ENCODE data around the gene ZNF799. TPM values are rescaled to one million over a fixed set of nuclear protein-coding genes. Genes with fewer than 3 reads are reported as not detected.
"Not testable (repeated sequence)": the region's sequence is repeated elsewhere in the genome, so short reads cannot be mapped to it uniquely, and the experiment has no call there.

Gene ZNF799
- total and polyA plus RNA-seq, 2 of the 13 experiments (the other 11 are each of a cell fraction or from before 2014, with no cell fraction given) = 7.7 to 17.9 TPM

DNA sequence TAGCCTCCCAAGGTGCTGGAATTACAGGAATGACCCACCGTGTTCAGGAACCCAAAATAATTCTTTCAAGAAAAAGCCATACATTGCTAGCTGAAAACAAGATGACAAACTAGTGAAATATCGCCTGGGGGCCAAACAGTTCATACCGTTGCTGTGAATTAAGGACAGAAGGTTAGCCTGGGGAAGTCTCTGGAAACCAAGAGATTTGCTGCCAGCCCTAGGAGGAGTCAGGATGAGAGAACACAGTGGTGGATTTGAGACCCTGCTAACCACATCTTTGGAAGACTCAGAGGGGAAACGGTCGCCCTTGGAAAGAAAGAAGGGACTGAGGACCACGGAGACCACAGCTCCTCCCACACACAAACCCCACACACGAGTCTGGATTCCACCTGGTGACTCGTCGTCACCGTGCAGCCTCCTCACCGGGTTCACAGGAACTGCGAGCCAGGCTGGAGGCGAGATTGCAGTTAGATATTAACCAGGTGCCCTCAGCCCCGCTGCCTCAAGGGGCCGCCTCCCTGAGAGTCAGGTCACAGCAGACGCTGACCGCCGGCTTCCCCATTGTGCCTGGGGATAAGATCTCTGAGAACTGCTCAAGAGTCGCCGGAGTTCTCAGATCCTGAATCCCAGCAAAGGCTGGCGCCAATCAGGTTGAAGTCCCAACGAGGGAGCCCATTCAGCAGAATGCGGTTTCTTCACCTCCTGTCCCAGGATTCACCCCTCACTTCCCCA is 1.0 kb downstream of the ZNF799 start:
- H4K20me1 ChIP-seq (ENCODE audit: insufficient read depth, low read length); CTCF ChIA-PET (ENCODE audit: low intra/inter-chr PET ratio, low total read pairs); H3K27me3 ChIP-seq (ENCODE audit: control insufficient read depth in 1 of 2, insufficient read depth in 2 of 2, low read length in 2 of 2); H2AFZ ChIP-seq (ENCODE audit: low read length); H3K9me3 ChIP-seq (ENCODE audit: low read length); in situ Hi-C loops (cut with HindIII; ENCODE audit: extremely low pct_ligation_motif_present, low pct_unique_long_range_greater_than_20kb); H3K36me3 ChIP-seq (replicated peaks in 1 of 2; ENCODE audit: control insufficient read depth in 1 of 2, insufficient read depth in 2 of 2, low read length in 2 of 2); BruUV-seq (replicated peaks): not testable (repeated sequence)
- H3K79me2 ChIP-seq (ENCODE audit: insufficient read depth, low read length) = peaks cover 44% of the 10 kb centered on the region
- ATAC-seq (peak; percentile 81), FAIRE-seq (peak; percentile 83), DNase-seq (ENCODE audit: low spot score) (peak; percentile 23)
- H3K4me3 ChIP-seq (replicated peaks in 1 of 3; ENCODE audit: insufficient read depth in 1 of 3, low read depth in 2 of 3, low read length in 3 of 3) = peak overlapping the region; percentile 79 to 96 (median 92)
- H3K9ac ChIP-seq (ENCODE audit: insufficient read depth, low read depth, low read length) = peak overlapping the region; percentile 86
- POLR2A ChIA-PET = interaction anchor here (0.6 to 2.8 kb wide), 3 partner anchors 35 to 243 kb away, joined by 3 to 12 read pairs (median 11); partner anchors contain the start of genes ZNF442 and ZNF563
- H3K27ac ChIP-seq (ENCODE audit: extremely low read length, insufficient read depth, low read length) = peak overlapping the region; percentile 88
- under 1% methylated on average over 7 of the region's 23 CpGs for WGBS (ENCODE audit: low lambda C conversion rate)
- H3K4me2 ChIP-seq (ENCODE audit: low read depth, low read length) = peak overlapping the region; percentile 86
- intact Hi-C loops (cut with micrococcal nuclease; ENCODE audit: unreplicated experiment) = loop anchor here (2.0 kb wide), 1 partner anchor 41 kb away; the partner anchor contains the start of gene ZNF443
- peaks cover 30% of the 10 kb centered on the region for H3K4me1 ChIP-seq (ENCODE audit: insufficient read depth, low read length)
- TF ChIP-seq DRAP1 (CRISPR knock-in tag; IDR thresholded peaks at IDR 0.05) (peak; percentile 40; the same call in 1 of the 2 replicates), POLR2G (IDR thresholded peaks at IDR 0.05; ENCODE audit: low read depth, low read length) (peak; percentile 35; the same call in 1 of the 2 replicates), EED (CRISPR knock-in tag; IDR thresholded peaks at IDR 0.05) (0 out of 2 replicates have a peak, but pooled peaks have one; percentile 48), YEATS4 (CRISPR knock-in tag; IDR thresholded peaks at IDR 0.05; ENCODE audit: borderline replicate concordance) (0 out of 2 replicates have a peak, but pooled peaks have one; percentile 28), RFXAP (CRISPR knock-in tag; IDR thresholded peaks at IDR 0.05; ENCODE audit: borderline replicate concordance) (0 out of 2 replicates have a peak, but pooled peaks have one; percentile 53), RARA (CRISPR knock-in tag; IDR thresholded peaks at IDR 0.05) (peak; percentile 25; the same call in 1 of the 2 replicates), ZFP90 (CRISPR knock-in tag; IDR thresholded peaks at IDR 0.05; ENCODE audit: borderline replicate concordance) (0 out of 2 replicates have a peak, but pooled peaks have one; percentile 56), KMT2A (CRISPR knock-in tag; IDR thresholded peaks at IDR 0.05) (peak; percentile 18; the same call in 1 of the 2 replicates), ZNF777 (CRISPR knock-in tag; IDR thresholded peaks at IDR 0.05) (peak; percentile 26; the same call in 1 of the 2 replicates), ZNF292 (CRISPR knock-in tag; IDR thresholded peaks at IDR 0.05; ENCODE audit: borderline replicate concordance, low read depth) (peak; percentile 35; the same call in 1 of the 2 replicates), POLR2A (IDR thresholded peaks at IDR 0.05; ENCODE audit: insufficient read depth in 1 of 2, low read depth in 2 of 2, low read length in 2 of 2) (peak; percentile 71 to 73), HOXA3 (CRISPR knock-in tag; IDR thresholded peaks at IDR 0.05) (peak; percentile 43), RXRB (CRISPR knock-in tag; IDR thresholded peaks at IDR 0.05; ENCODE audit: borderline replicate concordance) (peak; percentile 19; the same call in 1 of the 2 replicates), SALL2 (CRISPR knock-in tag; IDR thresholded peaks at IDR 0.05) (0 out of 2 replicates have a peak, but pooled peaks have one; percentile 47), SOX5 (CRISPR knock-in tag; IDR thresholded peaks at IDR 0.05; ENCODE audit: borderline replicate concordance) (0 out of 2 replicates have a peak, but pooled peaks have one; percentile 19), GATAD2A (CRISPR knock-in tag; IDR thresholded peaks at IDR 0.05) (peak; percentile 37; the same call in 1 of the 2 replicates)
- TF ChIP-seq, protein P1, sequence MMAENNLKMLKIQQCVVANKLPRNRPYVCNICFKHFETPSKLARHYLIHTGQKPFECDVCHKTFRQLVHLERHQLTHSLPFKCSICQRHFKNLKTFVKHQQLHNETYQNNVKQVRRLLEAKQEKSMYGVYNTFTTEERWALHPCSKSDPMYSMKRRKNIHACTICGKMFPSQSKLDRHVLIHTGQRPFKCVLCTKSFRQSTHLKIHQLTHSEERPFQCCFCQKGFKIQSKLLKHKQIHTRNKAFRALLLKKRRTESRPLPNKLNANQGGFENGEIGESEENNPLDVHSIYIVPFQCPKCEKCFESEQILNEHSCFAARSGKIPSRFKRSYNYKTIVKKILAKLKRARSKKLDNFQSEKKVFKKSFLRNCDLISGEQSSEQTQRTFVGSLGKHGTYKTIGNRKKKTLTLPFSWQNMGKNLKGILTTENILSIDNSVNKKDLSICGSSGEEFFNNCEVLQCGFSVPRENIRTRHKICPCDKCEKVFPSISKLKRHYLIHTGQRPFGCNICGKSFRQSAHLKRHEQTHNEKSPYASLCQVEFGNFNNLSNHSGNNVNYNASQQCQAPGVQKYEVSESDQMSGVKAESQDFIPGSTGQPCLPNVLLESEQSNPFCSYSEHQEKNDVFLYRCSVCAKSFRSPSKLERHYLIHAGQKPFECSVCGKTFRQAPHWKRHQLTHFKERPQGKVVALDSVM (CRISPR knock-in tag; IDR thresholded peaks at IDR 0.05) = 0 out of 2 replicates have a peak, but pooled peaks have one; percentile 19
- TF ChIP-seq, protein P2, sequence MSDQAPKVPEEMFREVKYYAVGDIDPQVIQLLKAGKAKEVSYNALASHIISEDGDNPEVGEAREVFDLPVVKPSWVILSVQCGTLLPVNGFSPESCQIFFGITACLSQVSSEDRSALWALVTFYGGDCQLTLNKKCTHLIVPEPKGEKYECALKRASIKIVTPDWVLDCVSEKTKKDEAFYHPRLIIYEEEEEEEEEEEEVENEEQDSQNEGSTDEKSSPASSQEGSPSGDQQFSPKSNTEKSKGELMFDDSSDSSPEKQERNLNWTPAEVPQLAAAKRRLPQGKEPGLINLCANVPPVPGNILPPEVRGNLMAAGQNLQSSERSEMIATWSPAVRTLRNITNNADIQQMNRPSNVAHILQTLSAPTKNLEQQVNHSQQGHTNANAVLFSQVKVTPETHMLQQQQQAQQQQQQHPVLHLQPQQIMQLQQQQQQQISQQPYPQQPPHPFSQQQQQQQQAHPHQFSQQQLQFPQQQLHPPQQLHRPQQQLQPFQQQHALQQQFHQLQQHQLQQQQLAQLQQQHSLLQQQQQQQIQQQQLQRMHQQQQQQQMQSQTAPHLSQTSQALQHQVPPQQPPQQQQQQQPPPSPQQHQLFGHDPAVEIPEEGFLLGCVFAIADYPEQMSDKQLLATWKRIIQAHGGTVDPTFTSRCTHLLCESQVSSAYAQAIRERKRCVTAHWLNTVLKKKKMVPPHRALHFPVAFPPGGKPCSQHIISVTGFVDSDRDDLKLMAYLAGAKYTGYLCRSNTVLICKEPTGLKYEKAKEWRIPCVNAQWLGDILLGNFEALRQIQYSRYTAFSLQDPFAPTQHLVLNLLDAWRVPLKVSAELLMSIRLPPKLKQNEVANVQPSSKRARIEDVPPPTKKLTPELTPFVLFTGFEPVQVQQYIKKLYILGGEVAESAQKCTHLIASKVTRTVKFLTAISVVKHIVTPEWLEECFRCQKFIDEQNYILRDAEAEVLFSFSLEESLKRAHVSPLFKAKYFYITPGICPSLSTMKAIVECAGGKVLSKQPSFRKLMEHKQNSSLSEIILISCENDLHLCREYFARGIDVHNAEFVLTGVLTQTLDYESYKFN (CRISPR knock-in tag; conservative IDR thresholded peaks at IDR 0.05) = peak; percentile 30; the same call in 1 of the 2 replicates
